ENCODE data around the gene GJC1. TPM values are rescaled to one million over a fixed set of nuclear protein-coding genes. Genes with fewer than 3 reads are reported as not detected.
"Not testable (repeated sequence)": the region's sequence is repeated elsewhere in the genome, so short reads cannot be mapped to it uniquely, and the experiment has no call there.

Gene GJC1
- total RNA-seq, 1 donor from 2014 or later, result 0.53 TPM

GRCh38 chr17:44820631-44821212 is 9.4 kb downstream of the GJC1 start:
- H3K36me3 ChIP-seq (ENCODE audit: control insufficient read depth, insufficient read depth, low read length), result no peaks in the 10 kb centered on the region
- H3K4me3 ChIP-seq (ENCODE audit: low read depth, low read length), result no peak overlapping the region
- FAIRE-seq (no peak), DNase-seq (ENCODE audit: low read depth) (peak; percentile 87)
- no peaks in the 10 kb centered on the region for H3K27me3 ChIP-seq (ENCODE audit: control insufficient read depth, insufficient read depth, low read length)
- TF ChIP-seq CTCF (IDR thresholded peaks at IDR 0.05; ENCODE audit: insufficient read depth, low read length, severe bottlenecking), result no peak

GRCh38 chr17:44818508-44818907 is 11.6 kb downstream of the GJC1 start:
- not testable (repeated sequence) for H3K4me3 ChIP-seq (ENCODE audit: low read depth, low read length); H3K27me3 ChIP-seq (ENCODE audit: control insufficient read depth, insufficient read depth, low read length); FAIRE-seq; DNase-seq (ENCODE audit: low read depth); H3K36me3 ChIP-seq (ENCODE audit: control insufficient read depth, insufficient read depth, low read length)

- no peak overlapping the region for H3K4me3 ChIP-seq (ENCODE audit: low read depth, low read length)
- no peaks in the 10 kb centered on the region for H3K36me3 ChIP-seq (ENCODE audit: control insufficient read depth, insufficient read depth, low read length)
- no peaks in the 10 kb centered on the region for H3K27me3 ChIP-seq (ENCODE audit: control insufficient read depth, insufficient read depth, low read length)
- DNase-seq (ENCODE audit: low read depth) (no peak), FAIRE-seq (no peak)
- no peak for TF ChIP-seq CTCF (IDR thresholded peaks at IDR 0.05; ENCODE audit: insufficient read depth, low read length, severe bottlenecking)
These were observed 17.8 kb downstream of the GJC1 start for GRCh38 chr17:44812263-44812662.

- H3K36me3 ChIP-seq (ENCODE audit: control insufficient read depth, insufficient read depth, low read length); H3K27me3 ChIP-seq (ENCODE audit: control insufficient read depth, insufficient read depth, low read length); H3K4me3 ChIP-seq (ENCODE audit: low read depth, low read length); FAIRE-seq; DNase-seq (ENCODE audit: low read depth): not testable (repeated sequence)
These were observed 21.3 kb downstream of the GJC1 start for GRCh38 chr17:44808656-44809388.

GRCh38 chr17:44808156-44808555 is 21.9 kb downstream of the GJC1 start:
- peaks cover 2% of the 10 kb centered on the region for H3K27me3 ChIP-seq (ENCODE audit: control insufficient read depth, insufficient read depth, low read length)
- no peak overlapping the region for H3K4me3 ChIP-seq (ENCODE audit: low read depth, low read length)
- FAIRE-seq (no peak), DNase-seq (ENCODE audit: low read depth) (no peak)
- no peak for TF ChIP-seq CTCF (IDR thresholded peaks at IDR 0.05; ENCODE audit: insufficient read depth, low read length, severe bottlenecking)
- no peaks in the 10 kb centered on the region for H3K36me3 ChIP-seq (ENCODE audit: control insufficient read depth, insufficient read depth, low read length)

GRCh38 chr17:44807817-44808155 is 22.3 kb downstream of the GJC1 start:
- TF ChIP-seq CTCF (IDR thresholded peaks at IDR 0.05; ENCODE audit: insufficient read depth, low read length, severe bottlenecking), result no peak
- H3K27me3 ChIP-seq (ENCODE audit: control insufficient read depth, insufficient read depth, low read length), result peaks cover 2% of the 10 kb centered on the region
- DNase-seq (ENCODE audit: low read depth) (no peak), FAIRE-seq (no peak)
- H3K4me3 ChIP-seq (ENCODE audit: low read depth, low read length), result no peak overlapping the region
- H3K36me3 ChIP-seq (ENCODE audit: control insufficient read depth, insufficient read depth, low read length), result no peaks in the 10 kb centered on the region

All from bronchial epithelial cell (primary cell).